TTC549 (cell line): ENCODE measurements around the gene H3-3A.

Source experiments
- FAIRE-seq: peaks from 2 replicates; lab custom pipeline; 2012; peaks lifted over from hg19 to GRCh38; lab: Jason Lieb, UNC

H3-3A gene

GRCh38 chr1:226054519-226055327 is 7.8 kb upstream of the H3-3A start:
- FAIRE-seq: no peak

- no peak for FAIRE-seq
Observed at GRCh38 chr1:226059709-226060108, 2.8 kb upstream of the H3-3A start.

- no peak for FAIRE-seq
Observed at GRCh38 chr1:226060427-226060826, 2.1 kb upstream of the H3-3A start.

- FAIRE-seq: no peak
Observed at GRCh38 chr1:226061068-226061840, 1.3 kb upstream of the H3-3A start.

GRCh38 chr1:226061841-226062557 is 517 bp upstream of the H3-3A start:
- no peak for FAIRE-seq

GRCh38 chr1:226063224-226063976 is 884 bp downstream of the H3-3A start:
- no peak for FAIRE-seq

- FAIRE-seq: no peak
Observed at GRCh38 chr1:226063977-226064815, 1.7 kb downstream of the H3-3A start.

- FAIRE-seq: peak; percentile 94
Observed at GRCh38 chr1:226064816-226065248, 2.3 kb downstream of the H3-3A start.

GRCh38 chr1:226066415-226067078 is 4.0 kb downstream of the H3-3A start:
- peak; percentile 53 for FAIRE-seq

- FAIRE-seq: no peak
Observed at GRCh38 chr1:226069811-226070489, 7.4 kb downstream of the H3-3A start.

GRCh38 chr1:226072347-226072746 is 9.8 kb downstream of the H3-3A start:
- FAIRE-seq: peak; percentile 72

GRCh38 chr1:226073184-226073950 is 10.9 kb downstream of the H3-3A start:
- FAIRE-seq: peak; percentile 62

GRCh38 chr1:226074046-226074445 is 11.5 kb downstream of the H3-3A start:
- FAIRE-seq: peak; percentile 64

- no peak for FAIRE-seq
Observed at GRCh38 chr1:226076378-226076777, 13.9 kb downstream of the H3-3A start.

- no peak for FAIRE-seq
Observed at GRCh38 chr1:226078374-226078773, 15.9 kb downstream of the H3-3A start.

GRCh38 chr1:226082587-226082917 is 20.0 kb downstream of the H3-3A start:
- no peak for FAIRE-seq

GRCh38 chr1:226082959-226083301 is 20.4 kb downstream of the H3-3A start:
- FAIRE-seq: no peak

- FAIRE-seq: no peak
Observed at GRCh38 chr1:226083302-226084101, 21.0 kb downstream of the H3-3A start.
